CD14-positive monocyte (primary cell): ENCODE results near the gene AOPEP. TPM values are rescaled to one million over a fixed set of nuclear protein-coding genes. Genes with fewer than 3 reads are reported as not detected.

Experiments used
- DNase-seq, 3 donors: peaks; one replicate each; pipeline ENCODE4 v3.0.0-alpha.2; 2011 to 2022
- H2AFZ ChIP-seq: 2 replicates; pipeline ENCODE4 v1.6.0; 2012; ENCODE audit warnings: mild to moderate bottlenecking, low read depth, low read length, inconsistent platforms; ENCODE audit not compliant: insufficient read depth, poor library complexity, severe bottlenecking
- H3K27ac ChIP-seq, 2 donors: 1 replicate in 1 of 2; 2 replicates in 1 of 2; pipeline ENCODE4 v1.5.1; 2012 to 2013; ENCODE audit warnings: low read length in 2 of 2, control low read depth in 1 of 2, inconsistent platforms in 1 of 2, low read depth in 1 of 2, mild to moderate bottlenecking in 1 of 2
- H3K27me3 ChIP-seq, 2 donors: one replicate each; pipeline versions ENCODE4 v1.6.0 to v1.6.1; 2011 to 2013; ENCODE audit warnings: low read length in 2 of 2; ENCODE audit not compliant: control insufficient read depth in 2 of 2, insufficient read depth in 2 of 2
- H3K36me3 ChIP-seq, 2 donors: replicated peaks in 1 of 2; 1 replicate in 1 of 2; 2 replicates in 1 of 2; pipeline versions ENCODE4 v1.5.1 to v1.6.1; 2012 to 2013; ENCODE audit warnings: low read length in 2 of 2, control low read depth in 1 of 2, inconsistent platforms in 1 of 2, mild to moderate bottlenecking in 1 of 2; ENCODE audit not compliant: insufficient read depth in 2 of 2, control insufficient read depth in 1 of 2
- H3K4me1 ChIP-seq, 2 donors: 1 replicate in 1 of 2; 2 replicates in 1 of 2; pipeline versions ENCODE4 v1.5.1 to v1.6.1; 2012 to 2013; ENCODE audit warnings: low read length in 2 of 2, control low read depth in 1 of 2, inconsistent platforms in 1 of 2, mild to moderate bottlenecking in 1 of 2, moderate library complexity in 1 of 2; ENCODE audit not compliant: insufficient read depth in 2 of 2, control insufficient read depth in 1 of 2
- H3K4me2 ChIP-seq: replicated peaks from 2 replicates; pipeline ENCODE3; 2012; ENCODE audit warnings: low read length, moderate library complexity, mild to moderate bottlenecking; ENCODE audit not compliant: poor library complexity, severe bottlenecking; ENCODE audit errors: extremely low read depth
- H3K4me3 ChIP-seq, 3 experiments: fragments of 200-600 bp in 1 of 3; sonication (generic) in 1 of 3; replicated peaks in 1 of 3; 1 replicate in 2 of 3; 2 replicates in 1 of 3; pipeline ENCODE4 v1.5.1; 2011 to 2013; ENCODE audit warnings: low read length in 3 of 3, mild to moderate bottlenecking in 3 of 3, control low read depth in 2 of 3, low read depth in 2 of 3, inconsistent platforms in 1 of 3, moderate library complexity in 1 of 3
- H3K79me2 ChIP-seq: 2 replicates; pipeline ENCODE4 v1.6.0; 2012; ENCODE audit warnings: mild to moderate bottlenecking, control low read depth, inconsistent platforms, low read length, moderate library complexity; ENCODE audit not compliant: insufficient read depth
- H3K9ac ChIP-seq: 2 replicates; pipeline ENCODE4 v1.6.0; 2017; ENCODE audit warnings: low read length, mild to moderate bottlenecking; ENCODE audit not compliant: insufficient read depth, poor library complexity, severe bottlenecking
- H3K9me3 ChIP-seq, 2 donors: replicated peaks in 1 of 2; 1 replicate in 1 of 2; 2 replicates in 1 of 2; pipeline versions ENCODE4 v1.5.1 to v1.6.1; 2012 to 2013; ENCODE audit warnings: low read length in 2 of 2, control low read depth in 1 of 2; ENCODE audit not compliant: control insufficient read depth in 1 of 2, insufficient read depth in 1 of 2
- H4K20me1 ChIP-seq: 2 replicates; pipeline ENCODE4 v1.6.0; 2012; ENCODE audit warnings: mild to moderate bottlenecking, low read length, control low read depth, moderate library complexity; ENCODE audit not compliant: insufficient read depth
- H3K27ac Mint-ChIP-seq, 7 donors: one replicate each; pipeline ENCODE4 v1.8.0; 2020; ENCODE audit warnings: mild to moderate bottlenecking in 7 of 7, mixed read lengths in 7 of 7, moderate library complexity in 6 of 7, inconsistent platforms in 2 of 7
- H3K27me3 Mint-ChIP-seq, 3 donors: one replicate each; pipeline ENCODE4 v1.8.0; 2021 to 2022; ENCODE audit warnings: low read depth in 3 of 3, mild to moderate bottlenecking in 3 of 3, mixed read lengths in 3 of 3, moderate library complexity in 3 of 3, inconsistent platforms in 1 of 3
- H3K36me3 Mint-ChIP-seq, 2 donors: one replicate each; pipeline ENCODE4 v1.8.0; 2020; ENCODE audit warnings: mixed read lengths in 2 of 2, inconsistent platforms in 1 of 2, mild to moderate bottlenecking in 1 of 2
- H3K4me1 Mint-ChIP-seq: one replicate; pipeline ENCODE4 v1.8.0; 2020; ENCODE audit warnings: mild to moderate bottlenecking, mixed read lengths
- H3K4me3 Mint-ChIP-seq, 2 donors: one replicate each; pipeline ENCODE4 v1.8.0; 2020; ENCODE audit warnings: mild to moderate bottlenecking in 2 of 2, mixed read lengths in 2 of 2, moderate library complexity in 1 of 2
- H3K9me3 Mint-ChIP-seq, 7 donors: one replicate each; pipeline ENCODE4 v1.8.0; 2020 to 2022; ENCODE audit warnings: mixed read lengths in 7 of 7, mild to moderate bottlenecking in 6 of 7, moderate library complexity in 6 of 7, inconsistent platforms in 2 of 7
- WGBS: methylation state at CpG from one replicate; pipeline ENCODE4 v1.1.5; 2013; ENCODE audit warnings: missing lambda C conversion rate; ENCODE audit not compliant: insufficient coverage; 5-methylcytosine and 5-hydroxymethylcytosine counted together
- intact Hi-C, 2 donors: fragments of 100-400 bp; cut with micrococcal nuclease; formaldehyde crosslinking; loops; one replicate each; pipeline versions ENCODE4 v1.15.0 to v1.15.1; 2023
- polyA plus RNA-seq, 3 donors: library from polyadenylated mRNA; depleted of rRNA in 1 of 3; unstranded in 2 of 3; stranded (reverse) in 1 of 3; fragments of 300-500 nt in 2 of 3; fragments of >200 nt in 1 of 3; fragmentation: Illumina TruSeq in 2 of 3; gene quantifications; 1 replicate in 2 of 3; 2 replicates in 1 of 3; pipeline ENCODE4 v1.2.3, GENCODE V29; 2012 to 2021
- TF ChIP-seq, protein P1 (sequence below): fragments of 200-600 bp; IDR thresholded peaks from one replicate; pipeline ENCODE4 v1.8.0; 2022; ENCODE audit warnings: antibody characterized with exemption, mild to moderate bottlenecking

AOPEP gene
- polyA plus RNA-seq, 3 donors = 3.0 to 4.1 (median 3.1) TPM

DNA sequence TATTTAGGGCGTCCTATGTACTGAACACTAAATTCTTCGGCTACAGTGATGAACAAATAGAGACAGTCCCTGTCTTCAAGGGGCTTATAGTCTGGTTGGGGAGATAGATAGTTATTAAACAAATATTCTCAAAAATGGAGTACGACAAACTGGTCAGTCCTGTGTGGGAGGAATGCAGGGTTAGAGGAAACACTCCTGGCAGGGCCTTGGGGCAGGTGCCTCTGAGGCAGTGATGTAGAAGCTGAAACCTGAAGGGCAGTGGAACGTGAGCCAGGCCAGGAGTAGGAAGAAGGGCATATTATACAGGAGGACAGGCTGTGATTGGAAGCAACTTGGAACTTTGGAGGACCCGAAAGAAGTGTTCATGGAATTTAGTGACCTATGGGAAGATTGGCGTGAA is 133.4 kb downstream of the AOPEP start:
- intact Hi-C loops = no loop called here

DNA sequence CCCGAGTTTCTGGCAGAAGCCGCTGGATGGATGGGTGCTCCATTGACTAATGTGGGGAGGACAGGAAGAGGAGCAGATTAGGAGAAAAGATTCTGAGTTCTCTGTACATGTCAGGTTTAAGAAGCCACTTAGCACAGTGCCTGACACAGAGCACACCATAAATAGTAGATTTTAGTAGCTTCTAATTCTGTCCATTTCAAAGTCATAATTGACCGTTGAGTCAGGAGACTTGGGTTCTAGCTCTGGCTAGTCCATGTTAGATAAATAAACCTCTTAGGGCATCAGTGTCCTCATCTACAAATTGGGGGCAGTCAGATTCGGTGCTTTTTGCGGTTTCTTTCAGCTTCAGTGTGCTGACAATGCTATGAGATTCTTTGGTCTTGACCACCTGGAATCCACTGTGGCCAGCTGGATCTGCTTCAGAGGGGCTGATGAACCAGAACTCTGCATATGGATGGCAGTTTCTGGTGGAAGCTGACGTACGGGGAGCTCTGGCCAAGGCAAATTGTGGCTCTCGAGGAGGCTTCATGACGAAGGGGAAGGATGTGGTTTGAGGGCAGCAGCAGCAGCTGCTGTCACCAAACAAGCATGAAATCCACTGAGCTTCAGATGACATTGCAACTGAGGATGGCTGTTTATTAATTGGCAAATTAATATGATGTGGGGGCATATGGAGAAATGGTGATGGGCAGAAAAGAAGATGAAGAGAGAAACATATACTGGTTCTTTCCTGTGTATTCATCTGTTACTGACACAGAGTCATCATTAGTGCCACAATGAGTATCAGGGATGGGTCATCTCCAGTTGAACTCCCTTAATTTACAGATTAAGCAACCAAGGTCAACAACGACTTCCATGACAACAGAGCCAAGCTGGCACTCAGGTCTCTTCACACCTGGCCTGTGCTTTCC is 134.4 kb downstream of the AOPEP start:
- Histone ChIP-seq H3K9me3 (no peaks in the 10 kb centered on the region), H4K20me1 (no peaks in the 10 kb centered on the region), H3K4me2 (peak overlapping the region; percentile 13), H3K9ac (peak overlapping the region; percentile 9), H3K4me1 (peaks cover 18 to 19% of the 10 kb centered on the region in 2 donors), H3K79me2 (no peaks in the 10 kb centered on the region), H3K4me3 (no peak overlapping the region), H3K27ac (no peak overlapping the region), H3K27me3 (no peaks in the 10 kb centered on the region), H3K36me3 (no peaks in the 10 kb centered on the region), H2AFZ (no peak overlapping the region)
- H3K4me1 Mint-ChIP-seq = peaks cover 38% of the 10 kb centered on the region
- TF ChIP-seq, protein P1, sequence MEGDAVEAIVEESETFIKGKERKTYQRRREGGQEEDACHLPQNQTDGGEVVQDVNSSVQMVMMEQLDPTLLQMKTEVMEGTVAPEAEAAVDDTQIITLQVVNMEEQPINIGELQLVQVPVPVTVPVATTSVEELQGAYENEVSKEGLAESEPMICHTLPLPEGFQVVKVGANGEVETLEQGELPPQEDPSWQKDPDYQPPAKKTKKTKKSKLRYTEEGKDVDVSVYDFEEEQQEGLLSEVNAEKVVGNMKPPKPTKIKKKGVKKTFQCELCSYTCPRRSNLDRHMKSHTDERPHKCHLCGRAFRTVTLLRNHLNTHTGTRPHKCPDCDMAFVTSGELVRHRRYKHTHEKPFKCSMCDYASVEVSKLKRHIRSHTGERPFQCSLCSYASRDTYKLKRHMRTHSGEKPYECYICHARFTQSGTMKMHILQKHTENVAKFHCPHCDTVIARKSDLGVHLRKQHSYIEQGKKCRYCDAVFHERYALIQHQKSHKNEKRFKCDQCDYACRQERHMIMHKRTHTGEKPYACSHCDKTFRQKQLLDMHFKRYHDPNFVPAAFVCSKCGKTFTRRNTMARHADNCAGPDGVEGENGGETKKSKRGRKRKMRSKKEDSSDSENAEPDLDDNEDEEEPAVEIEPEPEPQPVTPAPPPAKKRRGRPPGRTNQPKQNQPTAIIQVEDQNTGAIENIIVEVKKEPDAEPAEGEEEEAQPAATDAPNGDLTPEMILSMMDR = no peak
- WGBS = 0% methylated on average over 9 of the region's 10 CpGs
- H3K36me3 Mint-ChIP-seq = peaks cover 9 to 19% of the 10 kb centered on the region in 2 donors
- H3K27ac Mint-ChIP-seq = peak overlapping the region; percentile 38 to 92 (median 83)
- peak overlapping the region; percentile 58 to 65 for H3K4me3 Mint-ChIP-seq
- intact Hi-C loops = no loop called here
- DNase-seq = peak; percentile 14 to 32 (median 30)
- peaks cover 0 to 5% (median 5%) of the 10 kb centered on the region in 3 donors for H3K27me3 Mint-ChIP-seq
- peaks cover 0 to 2% (median 0%) of the 10 kb centered on the region in 7 donors for H3K9me3 Mint-ChIP-seq

More for the DNA sequence above, 133.4 kb downstream of the AOPEP start:
- H3K9ac ChIP-seq = no peak overlapping the region
- TF ChIP-seq, protein P1 = no peak
- H3K4me3 Mint-ChIP-seq = no peak overlapping the region
- peaks cover 9 to 19% of the 10 kb centered on the region in 2 donors for H3K36me3 Mint-ChIP-seq
- H3K27ac Mint-ChIP-seq = peak overlapping the region in 1 of 7 donors; percentile 1
- peaks cover 0 to 5% (median 4%) of the 10 kb centered on the region in 3 donors for H3K27me3 Mint-ChIP-seq
- no peaks in the 10 kb centered on the region for H3K27me3 ChIP-seq
- H3K79me2 ChIP-seq = no peaks in the 10 kb centered on the region
- no peak for DNase-seq
- no peak overlapping the region for H3K4me3 ChIP-seq
- H3K4me1 ChIP-seq = peaks cover 18 to 19% of the 10 kb centered on the region in 2 donors
- H3K4me1 Mint-ChIP-seq = peaks cover 34% of the 10 kb centered on the region
- H4K20me1 ChIP-seq = no peaks in the 10 kb centered on the region
- H3K36me3 ChIP-seq = no peaks in the 10 kb centered on the region
- H3K4me2 ChIP-seq = no peak overlapping the region
- no peak overlapping the region for H3K27ac ChIP-seq
- WGBS = 89% methylated on average over 4 of the region's 6 CpGs
- H2AFZ ChIP-seq = no peak overlapping the region
- H3K9me3 Mint-ChIP-seq = peaks cover 0 to 2% (median 0%) of the 10 kb centered on the region in 7 donors
- H3K9me3 ChIP-seq = no peaks in the 10 kb centered on the region
